Measurements from ENCODE around the gene PUS1. TPM values are rescaled to one million over a fixed set of nuclear protein-coding genes. Genes with fewer than 3 reads are reported as not detected.
A peak's percentile ranks its signal among the peaks of the same experiment; 100 is the strongest.

The PUS1 gene
- total RNA-seq, 4 donors from 2014 or later = 14.7 to 23.3 (median 19.5) TPM

DNA sequence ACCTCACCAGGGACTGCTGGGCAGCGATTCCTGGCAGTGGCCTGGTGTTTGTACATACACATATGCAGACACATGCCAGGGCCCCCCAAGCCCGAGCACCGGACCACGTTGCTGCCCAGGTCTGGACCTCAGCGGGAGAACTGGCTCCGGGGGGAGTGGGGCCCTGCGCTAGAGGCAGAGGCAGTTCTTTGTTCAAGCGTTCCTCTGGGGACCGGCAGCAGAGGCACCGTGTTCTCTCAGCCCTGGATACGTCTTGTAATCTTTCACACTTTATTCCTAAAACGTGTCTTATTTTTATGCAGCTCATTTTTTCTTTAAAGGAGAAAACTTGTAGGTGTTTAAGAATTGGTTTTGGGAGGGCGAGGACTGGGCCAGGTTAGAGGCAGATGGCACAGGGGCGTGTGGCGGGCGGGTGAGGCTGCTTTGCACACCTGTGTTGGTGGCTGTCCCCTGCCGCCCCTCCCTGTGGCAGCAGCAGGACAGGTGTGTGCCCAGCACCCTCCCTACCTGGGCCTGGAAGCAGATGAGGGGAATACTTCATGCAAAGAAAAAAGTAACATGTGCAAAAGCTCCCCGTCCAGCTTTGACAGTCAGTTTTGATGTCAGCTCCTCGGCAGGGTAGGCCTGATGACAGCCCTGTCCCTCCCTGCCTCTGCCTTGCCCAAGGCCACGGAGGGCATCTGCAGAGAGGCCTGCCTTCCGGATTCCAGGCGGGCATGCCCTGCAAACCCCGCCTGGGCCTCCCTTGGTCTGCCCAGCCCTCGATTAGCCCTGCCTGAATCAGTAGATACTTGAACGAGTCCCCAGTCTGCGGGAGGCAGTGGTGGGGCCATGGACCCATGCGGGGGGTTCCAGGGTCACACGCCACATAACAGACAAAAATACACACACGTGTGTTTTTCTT is 7.0 kb upstream of the PUS1 start:
- DNase-seq (ENCODE audit: extremely low spot score) = no peak
- peaks cover 32 to 58% (median 53%) of the 10 kb centered on the region in 4 donors for H3K36me3 ChIP-seq
- H3K4me1 ChIP-seq = peaks cover 0 to 13% (median 7%) of the 10 kb centered on the region in 4 donors
- TF ChIP-seq, protein P1, sequence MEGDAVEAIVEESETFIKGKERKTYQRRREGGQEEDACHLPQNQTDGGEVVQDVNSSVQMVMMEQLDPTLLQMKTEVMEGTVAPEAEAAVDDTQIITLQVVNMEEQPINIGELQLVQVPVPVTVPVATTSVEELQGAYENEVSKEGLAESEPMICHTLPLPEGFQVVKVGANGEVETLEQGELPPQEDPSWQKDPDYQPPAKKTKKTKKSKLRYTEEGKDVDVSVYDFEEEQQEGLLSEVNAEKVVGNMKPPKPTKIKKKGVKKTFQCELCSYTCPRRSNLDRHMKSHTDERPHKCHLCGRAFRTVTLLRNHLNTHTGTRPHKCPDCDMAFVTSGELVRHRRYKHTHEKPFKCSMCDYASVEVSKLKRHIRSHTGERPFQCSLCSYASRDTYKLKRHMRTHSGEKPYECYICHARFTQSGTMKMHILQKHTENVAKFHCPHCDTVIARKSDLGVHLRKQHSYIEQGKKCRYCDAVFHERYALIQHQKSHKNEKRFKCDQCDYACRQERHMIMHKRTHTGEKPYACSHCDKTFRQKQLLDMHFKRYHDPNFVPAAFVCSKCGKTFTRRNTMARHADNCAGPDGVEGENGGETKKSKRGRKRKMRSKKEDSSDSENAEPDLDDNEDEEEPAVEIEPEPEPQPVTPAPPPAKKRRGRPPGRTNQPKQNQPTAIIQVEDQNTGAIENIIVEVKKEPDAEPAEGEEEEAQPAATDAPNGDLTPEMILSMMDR (IDR thresholded peaks at IDR 0.05) = no peak
- TF ChIP-seq EP300 (IDR thresholded peaks at IDR 0.05) = no peak
- TF ChIP-seq POLR2A (IDR thresholded peaks at IDR 0.05; ENCODE audit: low read depth) = no peak
- TF ChIP-seq POLR2AphosphoS5 (IDR thresholded peaks at IDR 0.05) = no peak
- no peaks in the 10 kb centered on the region for H3K9me3 ChIP-seq
- intact Hi-C loops (cut with DNase I) = no loop called here
- no peaks in the 10 kb centered on the region for H3K27me3 ChIP-seq
- no peak overlapping the region for H3K4me3 ChIP-seq
- 85% methylated on average over 14 of the region's 29 CpGs for WGBS
- H3K27ac ChIP-seq (replicated peaks in 1 of 4) = no peak overlapping the region

DNA sequence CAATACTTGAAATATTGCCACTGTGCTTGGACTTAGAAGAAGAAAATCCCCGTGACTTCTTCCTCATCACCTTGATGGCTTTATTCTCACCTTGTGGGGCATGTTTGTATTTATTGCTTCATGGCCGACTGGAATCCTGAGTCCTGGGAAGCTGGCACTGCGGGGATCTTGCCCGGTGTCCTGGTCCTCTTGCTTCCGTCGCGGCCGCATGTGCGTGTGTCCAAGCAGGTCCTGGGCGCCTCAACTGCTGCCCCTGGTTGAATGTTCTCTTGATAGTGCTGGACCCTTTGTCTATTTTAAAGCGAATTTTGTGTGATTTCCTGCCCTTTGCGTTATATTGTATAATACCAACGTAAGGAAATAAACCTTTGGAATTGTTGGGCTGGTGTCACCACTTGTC is 6.3 kb upstream of the PUS1 start:
- WGBS = 92% methylated on average over 13 of the region's 13 CpGs
- peaks cover 0 to 15% (median 9%) of the 10 kb centered on the region in 4 donors for H3K4me1 ChIP-seq
- peaks cover 28 to 52% (median 46%) of the 10 kb centered on the region in 4 donors for H3K36me3 ChIP-seq
- no peak overlapping the region for H3K27ac ChIP-seq (replicated peaks in 1 of 4)
- no peak for DNase-seq (ENCODE audit: extremely low spot score)
- H3K27me3 ChIP-seq = no peaks in the 10 kb centered on the region
- intact Hi-C loops (cut with DNase I) = no loop called here
- H3K9me3 ChIP-seq = no peaks in the 10 kb centered on the region
- no peak overlapping the region for H3K4me3 ChIP-seq
- TF ChIP-seq POLR2A (IDR thresholded peaks at IDR 0.05; ENCODE audit: low read depth) (no peak), EP300 (IDR thresholded peaks at IDR 0.05) (no peak), POLR2AphosphoS5 (IDR thresholded peaks at IDR 0.05) (no peak)
- TF ChIP-seq, protein P1 (IDR thresholded peaks at IDR 0.05) = no peak

DNA sequence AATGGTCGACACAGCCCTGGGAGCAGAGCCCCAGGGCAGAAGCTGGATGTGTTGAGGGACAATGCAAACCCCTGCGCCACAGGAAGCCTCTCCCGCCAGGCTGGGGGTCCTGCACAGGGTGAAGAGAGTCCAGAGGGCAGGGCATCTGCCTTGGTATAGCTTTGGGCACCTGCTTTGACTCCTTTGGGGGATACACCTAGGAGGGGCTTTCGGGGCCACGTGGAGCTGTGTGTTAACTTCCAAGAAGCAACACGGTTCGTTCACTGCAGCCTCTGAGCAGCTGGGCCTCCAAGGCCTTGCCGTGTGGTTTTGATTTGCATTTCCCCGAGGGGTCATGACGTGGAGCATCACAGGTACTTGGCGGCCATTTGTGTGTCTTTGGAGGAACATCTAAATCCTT is 5.8 kb upstream of the PUS1 start:
- no peak overlapping the region for H3K27ac ChIP-seq (replicated peaks in 1 of 4)
- H3K4me1 ChIP-seq = peaks cover 0 to 20% (median 14%) of the 10 kb centered on the region in 4 donors
- no peaks in the 10 kb centered on the region for H3K27me3 ChIP-seq
- 87% methylated on average over 9 of the region's 11 CpGs for WGBS
- no peak for DNase-seq (ENCODE audit: extremely low spot score)
- TF ChIP-seq POLR2AphosphoS5 (IDR thresholded peaks at IDR 0.05) (no peak), EP300 (IDR thresholded peaks at IDR 0.05) (no peak), POLR2A (IDR thresholded peaks at IDR 0.05; ENCODE audit: low read depth) (no peak)
- TF ChIP-seq, protein P1 (IDR thresholded peaks at IDR 0.05) = no peak
- no peak overlapping the region for H3K4me3 ChIP-seq
- intact Hi-C loops (cut with DNase I) = no loop called here
- H3K36me3 ChIP-seq = peaks cover 28 to 47% (median 41%) of the 10 kb centered on the region in 4 donors
- no peaks in the 10 kb centered on the region for H3K9me3 ChIP-seq

DNA sequence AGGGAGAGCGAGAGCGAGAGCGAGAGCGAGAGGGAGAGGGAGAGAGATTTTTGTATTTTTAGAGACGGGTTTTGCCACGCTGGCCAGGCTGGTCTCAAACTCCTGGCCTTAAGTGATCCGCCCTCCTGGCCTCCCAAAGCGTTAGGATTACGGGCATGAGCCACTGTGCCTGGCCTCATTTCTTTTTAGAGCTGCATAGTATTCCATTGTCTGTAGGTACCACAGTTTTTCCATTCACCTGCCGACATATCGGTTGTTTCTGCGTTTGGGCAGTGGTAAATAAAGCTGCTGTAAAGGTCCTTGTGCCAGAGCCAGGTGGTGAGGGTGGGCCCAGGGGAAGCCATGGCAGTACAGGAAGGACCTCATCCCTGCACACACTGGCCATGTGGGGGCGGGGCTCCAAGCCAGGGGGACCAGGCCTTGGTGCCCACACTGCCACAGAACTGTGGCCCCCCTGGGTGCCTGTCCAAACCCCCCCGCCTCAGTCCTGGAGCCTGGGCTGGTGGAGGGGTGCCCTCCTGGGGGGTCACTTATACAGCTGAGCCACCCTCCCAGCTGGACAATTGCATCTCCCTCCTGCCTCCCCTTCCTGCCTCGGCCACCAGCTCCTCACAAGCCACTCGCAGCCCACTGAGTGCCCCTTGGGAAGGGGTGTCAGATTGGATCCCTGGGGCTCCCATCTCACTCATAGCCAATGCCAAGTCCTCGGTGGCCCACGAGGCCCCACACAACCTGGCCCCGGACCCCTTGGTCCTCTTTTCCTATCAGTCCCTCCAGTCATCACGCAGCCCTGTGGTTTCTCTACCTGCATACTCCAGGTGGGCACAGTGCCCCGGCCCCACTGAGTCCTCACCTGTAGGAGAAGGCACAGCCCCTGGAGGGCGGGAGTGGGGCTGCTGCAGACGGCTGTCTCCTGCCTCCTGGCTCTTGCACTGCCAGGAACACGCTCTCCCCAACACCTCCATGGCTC is 1.7 kb upstream of the PUS1 start:
- peaks cover 16 to 43% (median 39%) of the 10 kb centered on the region in 4 donors for H3K4me1 ChIP-seq
- TF ChIP-seq EP300 (IDR thresholded peaks at IDR 0.05) = no peak
- TF ChIP-seq POLR2AphosphoS5 (IDR thresholded peaks at IDR 0.05) = no peak
- TF ChIP-seq, protein P1 (IDR thresholded peaks at IDR 0.05) = no peak
- TF ChIP-seq POLR2A (IDR thresholded peaks at IDR 0.05; ENCODE audit: low read depth) = no peak
- intact Hi-C loops (cut with DNase I) = loop anchor here (2.0 kb wide), 2 partner anchors 21 to 29 kb away; partner anchors contain the start of gene EP400
- no peaks in the 10 kb centered on the region for H3K27me3 ChIP-seq
- no peak overlapping the region for H3K4me3 ChIP-seq
- H3K36me3 ChIP-seq = peaks cover 7 to 18% (median 15%) of the 10 kb centered on the region in 4 donors
- no peaks in the 10 kb centered on the region for H3K9me3 ChIP-seq
- no peak for DNase-seq (ENCODE audit: extremely low spot score)
- 94% methylated on average over 22 of the region's 24 CpGs for WGBS
- H3K27ac ChIP-seq (replicated peaks in 1 of 4) = peak overlapping the region in 3 of 4 donors; percentile 90 to 93 (median 92)

Data from esophagus muscularis mucosa (tissue), 4 donors.